Lung (tissue), 12 donors: ENCODE data around the gene HOXC9. TPM values are rescaled to one million over a fixed set of nuclear protein-coding genes. Genes with fewer than 3 reads are reported as not detected.

ENCODE experiments used
- ATAC-seq: fragments of 200-7000 bp; cut with Tn5 transposase; one replicate; pipeline ENCODE4 v1.9.1; 2020; ENCODE audit warnings: moderate number of reproducible peaks; ENCODE audit not compliant: insufficient read depth, low FRiP score
- DNase-seq, 3 donors: peaks; one replicate each; pipeline ENCODE4 v3.0.0-alpha.2; 2013 to 2017
- H3K27ac ChIP-seq, 2 donors: one replicate each; pipeline ENCODE4 v1.5.1; 2013; ENCODE audit warnings: mild to moderate bottlenecking in 2 of 2, moderate library complexity in 2 of 2, control low read depth in 1 of 2, inconsistent platforms in 1 of 2, low read depth in 1 of 2, low read length in 1 of 2
- H3K27me3 ChIP-seq, 3 donors: one replicate each; pipeline ENCODE4 v1.5.1; 2013; ENCODE audit warnings: low read length in 2 of 3; ENCODE audit not compliant: control insufficient read depth in 3 of 3, insufficient read depth in 3 of 3
- H3K36me3 ChIP-seq, 4 donors: one replicate each; pipeline ENCODE4 v1.5.1; 2013; ENCODE audit warnings: low read length in 4 of 4, mild to moderate bottlenecking in 1 of 4, moderate library complexity in 1 of 4; ENCODE audit not compliant: control insufficient read depth in 4 of 4, insufficient read depth in 4 of 4
- H3K4me1 ChIP-seq, 5 donors: one replicate each; pipeline ENCODE4 v1.5.1; 2013; ENCODE audit warnings: low read length in 5 of 5, mild to moderate bottlenecking in 2 of 5, moderate library complexity in 1 of 5; ENCODE audit not compliant: control insufficient read depth in 5 of 5, insufficient read depth in 5 of 5
- H3K4me3 ChIP-seq: one replicate; pipeline ENCODE4 v1.5.1; 2013; ENCODE audit warnings: mild to moderate bottlenecking, control low read depth, moderate library complexity
- H3K9ac ChIP-seq, 2 donors: one replicate each; pipeline ENCODE4 v1.5.1; 2013; ENCODE audit warnings: low read length in 2 of 2, control low read depth in 1 of 2; ENCODE audit not compliant: insufficient read depth in 1 of 2
- H3K9me3 ChIP-seq, 4 donors: one replicate each; pipeline ENCODE4 v1.5.1; 2013; ENCODE audit warnings: low read length in 3 of 4, mild to moderate bottlenecking in 1 of 4, moderate library complexity in 1 of 4; ENCODE audit not compliant: control insufficient read depth in 4 of 4, insufficient read depth in 3 of 4
- CTCF ChIP-seq: IDR thresholded peaks from 2 replicates; pipeline ENCODE4 v1.5.1; 2012; ENCODE audit warnings: mild to moderate bottlenecking; ENCODE audit errors: control extremely low read depth, extremely low read depth
- WGBS, 2 donors: extraction: QIAGEN DNeasy Blood & Tissue Kit; methylation state at CpG; one replicate each; pipeline ENCODE4 v1.1.7; 2013; 5-methylcytosine and 5-hydroxymethylcytosine counted together
- polyA plus RNA-seq, 2 donors: library from polyadenylated mRNA; stranded (reverse); fragments of 200-250 nt; gene quantifications; one replicate each; pipeline ENCODE4 v1.2.1, GENCODE V29; 2013
- total RNA-seq, 2 donors: library from RNA; depleted of rRNA in 1 of 2; stranded (reverse); fragments of >200 nt in 1 of 2; gene quantifications; one replicate each; pipeline ENCODE4 v1.2.1, GENCODE V29; 2014 to 2021
- donor health status: control.
- donor health status: control.
- donor health status: Bipolar disorder and iron deficiency.
- donor health status: healthy.
- donor health status: DM: yes; HTN: yes; CAD: no.

Gene HOXC9
- total and polyA plus RNA-seq, 4 donors: 0.08 to 0.18 TPM; not detected in 2

GRCh38 chr12:53974084-53975063 lies 25.6 kb upstream of the HOXC9 start, which contains the start of gene HOTAIR:
TSS of gene HOTAIR (minus strand) at chr12:53974954.
- H3K9ac ChIP-seq: no peak within 1 kb of the TSS
- H3K36me3 ChIP-seq: no peaks in the 10 kb centered on the region
- TF ChIP-seq CTCF: no peak
- H3K27ac ChIP-seq: no peak within 1 kb of the TSS
- peaks cover 0 to 17% (median 0%) of the 10 kb centered on the region in 4 donors for H3K9me3 ChIP-seq
- peaks cover 43 to 98% (median 86%) of the 10 kb centered on the region in 3 donors for H3K27me3 ChIP-seq
- 3% methylated on average over 48 to 63 of the region's 63 CpGs for WGBS, 2 donors
- DNase-seq (peak in 1 of 3 donors; percentile 41), ATAC-seq (no peak)
- H3K4me1 ChIP-seq: peaks cover 0 to 16% (median 4%) of the 10 kb centered on the region in 5 donors
- H3K4me3 ChIP-seq: no peak within 1 kb of the TSS

- Histone ChIP-seq H3K9ac (no peak overlapping the region), H3K4me3 (no peak overlapping the region), H3K4me1 (peaks cover 0 to 16% (median 4%) of the 10 kb centered on the region in 5 donors), H3K36me3 (no peaks in the 10 kb centered on the region), H3K27ac (no peak overlapping the region), H3K27me3 (peaks cover 43 to 98% (median 86%) of the 10 kb centered on the region in 3 donors), H3K9me3 (peaks cover 0 to 23% (median 0%) of the 10 kb centered on the region in 4 donors)
- TF ChIP-seq CTCF: no peak
- no peak for DNase-seq
- 2 to 5% methylated on average over 16 to 25 of the region's 25 CpGs for WGBS, 2 donors
- ATAC-seq: no peak
Observed at GRCh38 chr12:53975064-53975471, 24.9 kb upstream of the HOXC9 start.

GRCh38 chr12:53975479-53976152 lies 24.3 kb upstream of the HOXC9 start:
- Histone ChIP-seq H3K27ac (no peak overlapping the region), H3K9ac (no peak overlapping the region), H3K36me3 (no peaks in the 10 kb centered on the region), H3K4me3 (no peak overlapping the region), H3K27me3 (peaks cover 42 to 98% (median 86%) of the 10 kb centered on the region in 3 donors), H3K4me1 (peaks cover 0 to 16% (median 4%) of the 10 kb centered on the region in 5 donors), H3K9me3 (peaks cover 0 to 23% (median 0%) of the 10 kb centered on the region in 4 donors)
- TF ChIP-seq CTCF: no peak
- 8 to 10% methylated on average over 31 of the region's 31 CpGs for whole genome bisulfite sequencing, 2 donors
- no peak for ATAC-seq
- DNase-seq: no peak
